Suppressor macrophage treated with lipopolysaccharide for 4 hours (primary cell): Measurements from ENCODE around the gene NFIL3.
A peak's percentile ranks its signal among the peaks of the same experiment; 100 is the strongest.
"Not testable (repeated sequence)": the region's sequence is repeated elsewhere in the genome, so short reads cannot be mapped to it uniquely, and the experiment has no call there.

ENCODE experiments used
- DNase-seq: peaks from one replicate; pipeline ENCODE4 v3.0.0-alpha.2; 2020

NFIL3 gene

GRCh38 chr9:91423785-91424402 lies at the start of gene NFIL3:
TSS of gene NFIL3 (minus strand) at chr9:91423832. CDS start at chr9:91410734, 13,098 bp downstream.
- DNase-seq, result peak; percentile 96

GRCh38 chr9:91471524-91471923 lies 47.9 kb upstream of the NFIL3 start:
- DNase-seq, result not testable (repeated sequence)

- no peak for DNase-seq
Observed at GRCh38 chr9:91465420-91465819, 41.8 kb upstream of the NFIL3 start.

GRCh38 chr9:91458906-91459305 lies 35.3 kb upstream of the NFIL3 start:
- DNase-seq, result no peak

- DNase-seq, result no peak
Observed at GRCh38 chr9:91452844-91453243, 29.2 kb upstream of the NFIL3 start.

- DNase-seq, result no peak
Observed at GRCh38 chr9:91451431-91452270, 28.0 kb upstream of the NFIL3 start.

- DNase-seq, result no peak
Observed at GRCh38 chr9:91445135-91445534, 21.5 kb upstream of the NFIL3 start.

GRCh38 chr9:91443994-91444392 lies 20.4 kb upstream of the NFIL3 start:
- DNase-seq, result no peak

GRCh38 chr9:91443321-91443993 lies 19.8 kb upstream of the NFIL3 start:
- no peak for DNase-seq

- no peak for DNase-seq
Observed at GRCh38 chr9:91436841-91437240, 13.2 kb upstream of the NFIL3 start.

GRCh38 chr9:91433180-91433579 lies 9.5 kb upstream of the NFIL3 start:
- DNase-seq, result peak; percentile 76

GRCh38 chr9:91431485-91431884 lies 7.9 kb upstream of the NFIL3 start:
- DNase-seq, result no peak

- no peak for DNase-seq
Observed at GRCh38 chr9:91429501-91429900, 5.9 kb upstream of the NFIL3 start.

GRCh38 chr9:91428927-91429351 lies 5.3 kb upstream of the NFIL3 start:
- DNase-seq, result peak; percentile 70

- DNase-seq, result peak; percentile 56
Observed at GRCh38 chr9:91428436-91428835, 4.8 kb upstream of the NFIL3 start.

- peak; percentile 64 for DNase-seq
Observed at GRCh38 chr9:91427873-91428272, 4.2 kb upstream of the NFIL3 start.

GRCh38 chr9:91426123-91426745 lies 2.6 kb upstream of the NFIL3 start:
- peak; percentile 60 for DNase-seq

- no peak for DNase-seq
Observed at GRCh38 chr9:91425271-91425670, 1.6 kb upstream of the NFIL3 start.

- DNase-seq, result peak; percentile 92
Observed at GRCh38 chr9:91424403-91425176, 958 bp upstream of the NFIL3 start.

- DNase-seq, result peak; percentile 92
Observed at GRCh38 chr9:91422758-91423711, 597 bp downstream of the NFIL3 start.
